GM12878 (cell line): ENCODE results near the gene TARBP2. TPM values are rescaled to one million over a fixed set of nuclear protein-coding genes. Genes with fewer than 3 reads are reported as not detected.

Source experiments
- ATAC-seq: fragments of 200-7000 bp; cut with Tn5 transposase; 3 replicates; pipeline ENCODE4 v1.9.1; 2020; ENCODE audit warnings: mild to moderate bottlenecking, moderate library complexity
- BruUV-seq: library from RNA; stranded (reverse); fragments of 400-500 nt; replicated peaks from 2 replicates; lab custom pipeline; 2021; lab: Mats Ljungman, UMichigan
- CTCF ChIA-PET: fragments of 300-600 bp; sonication (Branson Sonifier 250); formaldehyde crosslinking; extraction: SDS; loops from one replicate; lab custom pipeline; 2021; ENCODE audit warnings: inconsistent platforms; lab: Yijun Ruan, JAX
- POLR2A ChIA-PET: fragments of 350-600 bp; formaldehyde crosslinking; extraction: SDS; loops from one replicate; lab custom pipeline; 2021; ENCODE audit warnings: inconsistent platforms; lab: Charles Lee
- RAD21 ChIA-PET: fragments of 300-600 bp; sonication (Branson Sonifier 250); formaldehyde crosslinking; loops from one replicate; lab custom pipeline; 2023; ENCODE audit warnings: antibody characterized with exemption; ENCODE audit not compliant: unreplicated experiment; lab: Charles Lee
- SMC1A ChIA-PET: fragments of 300-600 bp; sonication (Branson Sonifier 250); formaldehyde crosslinking; loops from one replicate; lab custom pipeline; 2023; ENCODE audit not compliant: unreplicated experiment, uncharacterized antibody; lab: Charles Lee
- DNase-seq: peaks from one replicate; pipeline ENCODE4 v3.0.0-alpha.2; 2011; ENCODE audit warnings: low read depth, low spot score
- FAIRE-seq: peaks from 3 replicates; lab custom pipeline; 2011; peaks lifted over from hg19 to GRCh38; lab: Jason Lieb, UNC
- H2AFZ ChIP-seq: 2 replicates; pipeline ENCODE4 v1.6.0; 2011; ENCODE audit warnings: low read depth, low read length, control low read depth; ENCODE audit not compliant: control insufficient read depth
- H3K27ac ChIP-seq: 2 replicates; pipeline ENCODE4 v1.5.1; 2011; ENCODE audit warnings: control low read depth; ENCODE audit not compliant: control insufficient read depth, insufficient read depth
- H3K27me3 ChIP-seq, 2 experiments: replicated peaks in 1 of 2; 2 replicates each; pipeline versions ENCODE4 v1.6.0 to v1.6.1; 2011; ENCODE audit warnings: low read length in 1 of 2; ENCODE audit not compliant: control insufficient read depth in 2 of 2, insufficient read depth in 2 of 2
- H3K36me3 ChIP-seq, 2 experiments: 2 replicates each; pipeline ENCODE4 v1.5.1; 2011; ENCODE audit warnings: low read length in 1 of 2; ENCODE audit not compliant: control insufficient read depth in 2 of 2, insufficient read depth in 2 of 2
- H3K4me1 ChIP-seq: 2 replicates; pipeline ENCODE4 v1.6.1; 2011; ENCODE audit warnings: mild to moderate bottlenecking, low read length, moderate library complexity, mixed read lengths; ENCODE audit not compliant: control insufficient read depth, insufficient read depth
- H3K4me2 ChIP-seq: 2 replicates; pipeline ENCODE4 v1.6.0; 2011; ENCODE audit warnings: control low read depth; ENCODE audit not compliant: control insufficient read depth, insufficient read depth
- H3K4me3 ChIP-seq: fragments of 200-600 bp; sonication (generic); 2 replicates; pipeline ENCODE4 v1.5.1; 2016
- H3K79me2 ChIP-seq: 2 replicates; pipeline ENCODE4 v1.6.0; 2011; ENCODE audit warnings: low read length; ENCODE audit not compliant: control insufficient read depth, insufficient read depth
- H3K9ac ChIP-seq: 2 replicates; pipeline ENCODE4 v1.8.0; 2011; ENCODE audit warnings: low read length, control low read depth, mixed read lengths; ENCODE audit not compliant: control insufficient read depth, insufficient read depth
- H3K9me3 ChIP-seq: replicated peaks from 3 replicates; pipeline ENCODE4 v1.5.1; 2011; ENCODE audit warnings: mild to moderate bottlenecking, low read length; ENCODE audit not compliant: control insufficient read depth, insufficient read depth
- H4K20me1 ChIP-seq: 2 replicates; pipeline ENCODE4 v1.6.0; 2011; ENCODE audit not compliant: control insufficient read depth, insufficient read depth
- BHLHE40 ChIP-seq, 2 experiments: fragments of 450-650 bp in 1 of 2; IDR thresholded peaks; 2 replicates each; pipeline ENCODE4 v1.6.1; 2011 to 2017; ENCODE audit warnings: low read depth in 2 of 2, borderline replicate concordance in 1 of 2, improper control_type of control experiment in 1 of 2, low read length in 1 of 2, mild to moderate bottlenecking in 1 of 2
- CBX5 ChIP-seq: sonication (generic); IDR thresholded peaks from 2 replicates; pipeline ENCODE4 v1.6.1; 2016; ENCODE audit warnings: low read depth, moderate library complexity, mild to moderate bottlenecking, inconsistent platforms
- CUX1 ChIP-seq: IDR thresholded peaks from 2 replicates; pipeline ENCODE4 v1.6.1; 2012; ENCODE audit warnings: improper control_type of control experiment, low read depth, low read length; ENCODE audit not compliant: insufficient replicate concordance
- HDGF ChIP-seq: fragments of 450-650 bp; IDR thresholded peaks from 2 replicates; pipeline ENCODE4 v1.6.1; 2016; ENCODE audit warnings: antibody characterized with exemption
- IKZF2 ChIP-seq, 2 experiments: fragments of 450-650 bp; IDR thresholded peaks; 2 replicates each; pipeline ENCODE4 v1.6.1; 2017; ENCODE audit warnings: mild to moderate bottlenecking in 2 of 2, moderate library complexity in 2 of 2
- KAT2A ChIP-seq: conservative IDR thresholded peaks from 2 replicates; pipeline ENCODE4 v1.6.1; 2011; ENCODE audit warnings: low read depth, low read length; ENCODE audit not compliant: control insufficient read depth
- MTA2 ChIP-seq: fragments of 450-650 bp; IDR thresholded peaks from 2 replicates; pipeline ENCODE4 v1.6.1; 2016; ENCODE audit warnings: low read depth, mild to moderate bottlenecking, moderate library complexity
- MTA3 ChIP-seq: IDR thresholded peaks from 2 replicates; pipeline ENCODE4 v1.6.1; 2012; ENCODE audit warnings: low read length, inconsistent platforms, borderline replicate concordance
- MXI1 ChIP-seq: fragments of 150-350 bp; IDR thresholded peaks from 2 replicates; pipeline ENCODE4 v1.6.1; 2011; ENCODE audit warnings: low read depth, mild to moderate bottlenecking, inconsistent platforms, low read length, improper control_type of control experiment
- NFYB ChIP-seq: IDR thresholded peaks from 2 replicates; pipeline ENCODE4 v1.6.1; 2011; ENCODE audit warnings: low read depth, mild to moderate bottlenecking, low read length, improper control_type of control experiment, moderate library complexity; ENCODE audit not compliant: insufficient read depth
- PML ChIP-seq: IDR thresholded peaks from 2 replicates; pipeline ENCODE4 v1.6.1; 2012; ENCODE audit warnings: low read length, inconsistent platforms
- SREBF2 ChIP-seq: IDR thresholded peaks from 2 replicates; pipeline ENCODE4 v1.6.1; 2012; ENCODE audit warnings: mild to moderate bottlenecking, low read length
- ZNF207 ChIP-seq: fragments of 450-650 bp; IDR thresholded peaks from 2 replicates; pipeline ENCODE4 v1.6.1; 2014; ENCODE audit warnings: antibody characterized with exemption, mild to moderate bottlenecking, borderline replicate concordance
- WGBS: methylation state at CpG from one replicate; pipeline ENCODE4 v1.1.6; 2016; ENCODE audit warnings: low lambda C conversion rate; ENCODE audit not compliant: insufficient replicate concordance, insufficient coverage; ENCODE audit errors: missing lambda C conversion rate; 5-methylcytosine and 5-hydroxymethylcytosine counted together
- in situ Hi-C: fragments of 300-500 bp; cut with MboI; formaldehyde crosslinking; loops from 9 replicates; pipeline ENCODE4 v1.14.3; 2018; ENCODE audit warnings: mixed read lengths
- intact Hi-C: fragments of 100-400 bp; cut with micrococcal nuclease; formaldehyde crosslinking; loops from one replicate; pipeline ENCODE4 v1.14.2; 2022; ENCODE audit not compliant: unreplicated experiment
- polyA plus RNA-seq, 11 experiments: library from polyadenylated mRNA; depleted of rRNA in 4 of 11; unstranded in 6 of 11; stranded (reverse) in 5 of 11; fragments of >200 nt; fragmentation: Nextera tagmentation in 4 of 11; fragmentation: Illumina TruSeq in 1 of 11; extraction: Ambion mirVana in 4 of 11; extraction: Trizol in 1 of 11; gene quantifications; 1 replicate in 1 of 11; 2 replicates in 10 of 11; pipeline versions ENCODE4 v1.2.1 to v1.2.3, GENCODE V29; 2011 to 2016; ENCODE audit warnings: inconsistent platforms in 2 of 11, missing spikeins in 2 of 11, low read depth in 1 of 11
- total RNA-seq, 4 experiments: library from RNA; depleted of rRNA in 3 of 4; stranded (reverse); fragments of >200 nt in 3 of 4; fragmentation: Illumina TruSeq in 1 of 4; extraction: Trizol in 1 of 4; gene quantifications; 2 replicates each; pipeline versions ENCODE4 v1.2.1 to v1.2.3, GENCODE V29; 2013 to 2021
- TF ChIP-seq, protein P1 (sequence below): fragments of 450-650 bp; IDR thresholded peaks from 2 replicates; pipeline ENCODE4 v1.6.1; 2017; ENCODE audit warnings: borderline replicate concordance

Gene TARBP2
- total and polyA plus RNA-seq, 10 of the 15 experiments (the other 5 are each of a cell fraction or from before 2014, with no cell fraction given): 5.5 to 60.1 (median 36.8) TPM

GRCh38 chr12:53524476-53524875 is 23.4 kb downstream of the TARBP2 start (continued):
- TF ChIP-seq CUX1: no peak
- TF ChIP-seq MTA2: no peak
- no peak for TF ChIP-seq BHLHE40 (IDR thresholded peaks at IDR 0.05; ENCODE audit: borderline replicate concordance in 1 of 2, low read depth in 2 of 2, low read length in 1 of 2)

DNA sequence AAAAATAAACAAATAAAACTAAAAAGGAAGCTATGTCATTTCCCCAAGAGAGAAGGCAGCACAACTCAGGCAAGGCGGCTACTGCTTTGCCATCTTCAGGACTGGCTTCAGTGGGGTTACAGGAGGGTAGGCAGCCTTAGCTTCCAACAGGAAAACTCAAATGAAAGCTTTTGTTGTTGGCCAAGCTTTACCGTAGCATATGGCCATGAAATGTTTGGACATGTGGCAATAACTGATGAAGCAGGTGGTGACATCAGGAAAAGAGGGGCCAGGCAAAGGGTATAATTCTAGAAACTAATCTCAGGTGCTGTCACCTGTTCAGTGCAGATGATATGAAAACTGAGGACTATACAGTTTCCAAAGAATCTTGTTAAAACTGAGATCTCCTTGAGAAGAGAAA is 29.0 kb downstream of the TARBP2 start:
- SMC1A ChIA-PET: no interaction called here
- no peaks in the 10 kb centered on the region for H3K27me3 ChIP-seq
- FAIRE-seq (no peak), ATAC-seq (no peak), DNase-seq (no peak)
- CTCF ChIA-PET: interaction anchor here (0.6 to 0.9 kb wide), 2 partner anchors 13 to 100 kb away, joined by 3 read pairs; no protein-coding TSS in a partner anchor
- H3K79me2 ChIP-seq: no peaks in the 10 kb centered on the region
- in situ Hi-C loops (no loop called here), intact Hi-C loops (no loop called here)
- no peak overlapping the region for H3K9ac ChIP-seq
- no TSS peak for BruUV-seq
- H3K4me3 ChIP-seq: no peak overlapping the region
- no peak overlapping the region for H2AFZ ChIP-seq
- peaks cover 6 to 18% of the 10 kb centered on the region in 2 experiments for H3K36me3 ChIP-seq
- no peaks in the 10 kb centered on the region for H3K9me3 ChIP-seq
- RAD21 ChIA-PET: interaction anchor here (0.6 kb wide), 1 partner anchor 108 kb away, joined by 3 read pairs; no protein-coding TSS in a partner anchor
- no peaks in the 10 kb centered on the region for H3K4me1 ChIP-seq
- H3K27ac ChIP-seq: no peak overlapping the region
- TF ChIP-seq PML (no peak), SREBF2 (no peak), MXI1 (no peak), KAT2A (no peak), ZNF207 (no peak), HDGF (no peak), NFYB (no peak), CBX5 (no peak), IKZF2 (IDR thresholded peaks at IDR 0.05) (no peak), MTA3 (no peak)
- TF ChIP-seq, protein P1, sequence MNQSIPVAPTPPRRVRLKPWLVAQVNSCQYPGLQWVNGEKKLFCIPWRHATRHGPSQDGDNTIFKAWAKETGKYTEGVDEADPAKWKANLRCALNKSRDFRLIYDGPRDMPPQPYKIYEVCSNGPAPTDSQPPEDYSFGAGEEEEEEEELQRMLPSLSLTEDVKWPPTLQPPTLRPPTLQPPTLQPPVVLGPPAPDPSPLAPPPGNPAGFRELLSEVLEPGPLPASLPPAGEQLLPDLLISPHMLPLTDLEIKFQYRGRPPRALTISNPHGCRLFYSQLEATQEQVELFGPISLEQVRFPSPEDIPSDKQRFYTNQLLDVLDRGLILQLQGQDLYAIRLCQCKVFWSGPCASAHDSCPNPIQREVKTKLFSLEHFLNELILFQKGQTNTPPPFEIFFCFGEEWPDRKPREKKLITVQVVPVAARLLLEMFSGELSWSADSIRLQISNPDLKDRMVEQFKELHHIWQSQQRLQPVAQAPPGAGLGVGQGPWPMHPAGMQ: no peak
- no peaks in the 10 kb centered on the region for H4K20me1 ChIP-seq
- POLR2A ChIA-PET: interaction anchor here (0.6 to 1.1 kb wide), 2 partner anchors 8 to 176 kb away, joined by 4 to 5 read pairs; no protein-coding TSS in a partner anchor
- H3K4me2 ChIP-seq: no peak overlapping the region
- WGBS: 100% methylated on average over 2 of the region's 2 CpGs
